Panc1 (cell line): ENCODE data around the gene NLGN2. TPM values are rescaled to one million over a fixed set of nuclear protein-coding genes. Genes with fewer than 3 reads are reported as not detected.
"Not testable (repeated sequence)": the region's sequence is repeated elsewhere in the genome, so short reads cannot be mapped to it uniquely, and the experiment has no call there.

ENCODE experiments used
- ATAC-seq: fragments of 200-7000 bp; cut with Tn5 transposase; 2 replicates; pipeline ENCODE4 v1.9.1; 2020; ENCODE audit warnings: mild to moderate bottlenecking, moderate library complexity
- BruUV-seq: library from RNA; stranded (reverse); fragments of 400-500 nt; replicated peaks from 2 replicates; lab custom pipeline; 2021; lab: Mats Ljungman, UMichigan
- CTCF ChIA-PET: fragments of 300-600 bp; sonication (Branson Sonifier 250); formaldehyde crosslinking; loops from one replicate; lab custom pipeline; 2022; ENCODE audit warnings: antibody characterized with exemption; lab: Charles Lee
- POLR2A ChIA-PET: fragments of 300-600 bp; sonication (Branson Sonifier 250); formaldehyde crosslinking; loops from one replicate; lab custom pipeline; 2022; ENCODE audit warnings: antibody characterized with exemption; lab: Charles Lee
- DNase-seq: peaks from one replicate; pipeline ENCODE4 v3.0.0-alpha.2; 2010; ENCODE audit warnings: low read depth, low spot score
- H3K27ac ChIP-seq: 2 replicates; pipeline ENCODE4 v1.5.1; 2011; ENCODE audit warnings: mild to moderate bottlenecking, low read length, inconsistent platforms
- H3K27me3 ChIP-seq: fragments of 200-500 bp; sonication (Bioruptor generic); 2 replicates; pipeline ENCODE4 v1.6.0; 2014; ENCODE audit warnings: low read length, inconsistent platforms; ENCODE audit not compliant: control insufficient read depth, insufficient read depth
- H3K36me3 ChIP-seq: fragments of 200-500 bp; sonication (Bioruptor generic); 2 replicates; pipeline ENCODE4 v1.5.1; 2014; ENCODE audit warnings: inconsistent platforms, mild to moderate bottlenecking, low read length, moderate library complexity; ENCODE audit not compliant: control insufficient read depth, insufficient read depth
- H3K4me1 ChIP-seq: 2 replicates; pipeline ENCODE4 v1.5.1; 2011; ENCODE audit warnings: inconsistent platforms, mild to moderate bottlenecking, low read length, moderate library complexity; ENCODE audit not compliant: control insufficient read depth, insufficient read depth
- H3K4me3 ChIP-seq, 2 experiments: 2 replicates each; pipeline ENCODE4 v1.5.1; 2011 to 2012; ENCODE audit warnings: low read depth in 2 of 2, low read length in 2 of 2, mild to moderate bottlenecking in 2 of 2, inconsistent platforms in 1 of 2, moderate library complexity in 1 of 2
- H3K9me3 ChIP-seq: fragments of 200-500 bp; sonication (Bioruptor generic); 2 replicates; pipeline ENCODE4 v1.5.1; 2014; ENCODE audit warnings: low read depth, mild to moderate bottlenecking, inconsistent platforms, low read length, moderate library complexity; ENCODE audit not compliant: control insufficient read depth, insufficient read depth
- CTCF ChIP-seq: fragments of 450-650 bp; IDR thresholded peaks from 2 replicates; pipeline ENCODE4 v1.5.1; 2017; ENCODE audit warnings: mild to moderate bottlenecking
- POLR2AphosphoS5 ChIP-seq: IDR thresholded peaks from 2 replicates; pipeline ENCODE4 v1.6.1; 2012; ENCODE audit warnings: mild to moderate bottlenecking, low read depth, low read length, moderate library complexity
- REST ChIP-seq, 2 experiments: IDR thresholded peaks; 2 replicates each; pipeline ENCODE4 v1.6.1; 2011 to 2012; ENCODE audit warnings: low read depth in 2 of 2, control low read depth in 1 of 2, low read length in 1 of 2, mild to moderate bottlenecking in 1 of 2, moderate library complexity in 1 of 2; ENCODE audit not compliant: insufficient read depth in 1 of 2
- SIN3A ChIP-seq: IDR thresholded peaks from 2 replicates; pipeline ENCODE4 v1.6.1; 2012; ENCODE audit warnings: low read depth, mild to moderate bottlenecking, low read length, moderate library complexity, borderline replicate concordance; ENCODE audit not compliant: insufficient read depth
- TCF7L2 ChIP-seq: IDR thresholded peaks from 2 replicates; pipeline ENCODE4 v1.6.1; 2011; ENCODE audit warnings: mild to moderate bottlenecking, low read depth, low read length, inconsistent platforms
- in situ Hi-C: cut with HindIII; loops from 2 replicates; pipeline ENCODE4 v1.10.0; 2016; ENCODE audit warnings: low sequenced_read_pairs, low pct_unique_long_range_greater_than_20kb
- intact Hi-C: fragments of 100-400 bp; cut with micrococcal nuclease; formaldehyde crosslinking; loops from one replicate; pipeline ENCODE4 v1.10.0; 2022; ENCODE audit not compliant: unreplicated experiment
- total RNA-seq: library from RNA; stranded (reverse); gene quantifications from one replicate; pipeline ENCODE4 v1.2.1, GENCODE V29; 2021; ENCODE audit not compliant: unreplicated experiment

NLGN2 gene
- total RNA-seq, 1 experiment from 2014 or later, result 33.6 TPM

- CTCF ChIA-PET, result interaction anchor here (0.5 to 0.8 kb wide), 3 partner anchors 25 to 108 kb away, joined by 4 to 8 read pairs (median 5); no protein-coding TSS in a partner anchor
- intact Hi-C loops, result no loop called here
Measured at GRCh38 chr17:7367918-7368598, 39.6 kb upstream of the NLGN2 start.

GRCh38 chr17:7368599-7368994 is 39.0 kb upstream of the NLGN2 start:
- H3K9me3 ChIP-seq, in situ Hi-C loops, ATAC-seq, H3K36me3 ChIP-seq, H3K4me1 ChIP-seq, POLR2A ChIA-PET, BruUV-seq, DNase-seq, H3K4me3 ChIP-seq, H3K27me3 ChIP-seq, intact Hi-C loops, H3K27ac ChIP-seq: not testable (repeated sequence)
- CTCF ChIA-PET, result interaction anchor here (0.8 kb wide), 1 partner anchor 107 kb away, joined by 4 read pairs; no protein-coding TSS in a partner anchor

More at GRCh38 chr17:7367918-7368598, 39.6 kb upstream of the NLGN2 start:
- in situ Hi-C loops, result no loop called here
- TF ChIP-seq TCF7L2, result no peak
- no peak for TF ChIP-seq CTCF
- no peak for TF ChIP-seq REST (IDR thresholded peaks at IDR 0.05; ENCODE audit: insufficient read depth in 1 of 2, low read depth in 2 of 2, low read length in 1 of 2)
- no peak for TF ChIP-seq POLR2AphosphoS5
- TF ChIP-seq SIN3A, result no peak
- H3K27ac ChIP-seq, result no peak overlapping the region
- no peaks in the 10 kb centered on the region for H3K36me3 ChIP-seq
- no TSS peak for BruUV-seq
- DNase-seq (no peak), ATAC-seq (no peak)
- POLR2A ChIA-PET, result no interaction called here
- H3K27me3 ChIP-seq, result no peaks in the 10 kb centered on the region
- no peaks in the 10 kb centered on the region for H3K4me1 ChIP-seq
- H3K4me3 ChIP-seq, result no peak overlapping the region
- H3K9me3 ChIP-seq, result no peaks in the 10 kb centered on the region

- no peaks in the 10 kb centered on the region for H3K36me3 ChIP-seq
- H3K4me1 ChIP-seq, result no peaks in the 10 kb centered on the region
- ChIA-PET CTCF (no interaction called here), POLR2A (interaction anchor here (0.6 kb wide), 1 partner anchor 177 kb away, joined by 7 read pairs; no protein-coding TSS in a partner anchor)
- DNase-seq, result no peak
- no peak overlapping the region for H3K4me3 ChIP-seq
- H3K9me3 ChIP-seq, result no peaks in the 10 kb centered on the region
- H3K27me3 ChIP-seq, result no peaks in the 10 kb centered on the region
- ATAC-seq, result no peak
- TF ChIP-seq TCF7L2, result no peak
- TF ChIP-seq CTCF, result no peak
- TF ChIP-seq REST (IDR thresholded peaks at IDR 0.05; ENCODE audit: insufficient read depth in 1 of 2, low read depth in 2 of 2, low read length in 1 of 2), result no peak
- TF ChIP-seq POLR2AphosphoS5, result no peak
- no peak for TF ChIP-seq SIN3A
- in situ Hi-C loops (no loop called here), intact Hi-C loops (no loop called here)
- BruUV-seq, result no TSS peak
- H3K27ac ChIP-seq, result no peak overlapping the region
Measured at GRCh38 chr17:7369825-7370224, 37.8 kb upstream of the NLGN2 start.
